PC-3 (cell line): ENCODE measurements around the gene CNTNAP5. TPM values are rescaled to one million over a fixed set of nuclear protein-coding genes. Genes with fewer than 3 reads are reported as not detected.

Experiments
- ATAC-seq: fragments of 200-7000 bp; cut with Tn5 transposase; 2 replicates; pipeline ENCODE4 v1.9.1; 2020; ENCODE audit warnings: mild to moderate bottlenecking, moderate library complexity
- BruUV-seq: library from RNA; stranded (reverse); fragments of 400-500 nt; replicated peaks from 2 replicates; lab custom pipeline; 2021; lab: Mats Ljungman, UMichigan
- CTCF ChIA-PET: fragments of 300-600 bp; sonication (Branson Sonifier 250); formaldehyde crosslinking; loops from one replicate; lab custom pipeline; 2022; ENCODE audit warnings: antibody characterized with exemption; lab: Charles Lee
- POLR2A ChIA-PET: fragments of 300-600 bp; sonication (Branson Sonifier 250); formaldehyde crosslinking; loops from one replicate; lab custom pipeline; 2022; ENCODE audit warnings: antibody characterized with exemption; ENCODE audit not compliant: unreplicated experiment; lab: Charles Lee
- DNase-seq: peaks from one replicate; pipeline ENCODE4 v3.0.0-alpha.2; 2015
- H2AFZ ChIP-seq: fragments of 300-600 bp; sonication (generic); 2 replicates; pipeline ENCODE4 v1.6.0; 2016; ENCODE audit warnings: antibody characterized with exemption, low read length
- H3F3A ChIP-seq: fragments of 300-600 bp; sonication (generic); one replicate; pipeline ENCODE4 v1.6.0; 2017; ENCODE audit warnings: antibody characterized with exemption, low read length, control low read depth, mild to moderate bottlenecking; ENCODE audit not compliant: unreplicated experiment
- H3K27ac ChIP-seq: fragments of 300-600 bp; sonication (generic); 2 replicates; pipeline ENCODE4 v1.5.1; 2016; ENCODE audit warnings: mild to moderate bottlenecking, low read length
- H3K27me3 ChIP-seq: fragments of 300-600 bp; sonication (generic); 2 replicates; pipeline ENCODE4 v1.6.1; 2016; ENCODE audit warnings: low read length, mixed read lengths
- H3K36me3 ChIP-seq: fragments of 300-600 bp; sonication (generic); 2 replicates; pipeline ENCODE4 v1.6.1; 2016; ENCODE audit warnings: low read depth, mixed run types, low read length, mixed read lengths
- H3K4me1 ChIP-seq: fragments of 300-600 bp; sonication (generic); 2 replicates; pipeline ENCODE4 v1.5.1; 2016; ENCODE audit warnings: low read length; ENCODE audit not compliant: insufficient read depth
- H3K4me2 ChIP-seq: fragments of 300-600 bp; sonication (generic); 2 replicates; pipeline ENCODE4 v1.6.0; 2016; ENCODE audit warnings: low read length
- H3K4me3 ChIP-seq: fragments of 300-600 bp; sonication (generic); 2 replicates; pipeline ENCODE4 v1.5.1; 2016; ENCODE audit warnings: mild to moderate bottlenecking, low read length, mixed read lengths
- H3K79me2 ChIP-seq: fragments of 300-600 bp; sonication (generic); 2 replicates; pipeline ENCODE4 v1.6.1; 2017; ENCODE audit warnings: low read length, mixed read lengths
- H3K9ac ChIP-seq: fragments of 300-600 bp; sonication (generic); 2 replicates; pipeline ENCODE4 v1.6.0; 2016; ENCODE audit warnings: mild to moderate bottlenecking, low read length
- H3K9me2 ChIP-seq: fragments of 300-600 bp; sonication (generic); replicated peaks from 2 replicates; pipeline ENCODE4 v1.6.1; 2016; ENCODE audit warnings: mixed run types, low read length, mixed read lengths
- H3K9me3 ChIP-seq: fragments of 300-600 bp; sonication (generic); 2 replicates; pipeline ENCODE4 v1.6.1; 2016; ENCODE audit warnings: low read length, mixed read lengths
- H4K20me1 ChIP-seq: fragments of 300-600 bp; sonication (generic); 2 replicates; pipeline ENCODE4 v1.6.1; 2016; ENCODE audit warnings: low read length, mixed read lengths
- EZH2 ChIP-seq: fragments of 300-600 bp; sonication (generic); IDR thresholded peaks from one replicate; pipeline ENCODE4 v1.6.1; 2017; ENCODE audit warnings: antibody characterized with exemption, mild to moderate bottlenecking, low read length; ENCODE audit not compliant: unreplicated experiment
- EZH2phosphoT487 ChIP-seq: fragments of 300-600 bp; sonication (generic); IDR thresholded peaks from 2 replicates; pipeline ENCODE4 v1.6.1; 2018; ENCODE audit warnings: mild to moderate bottlenecking, antibody characterized with exemption, low read length, borderline replicate concordance
- intact Hi-C: fragments of 100-400 bp; cut with micrococcal nuclease; formaldehyde crosslinking; loops from 2 replicates; pipeline ENCODE4 v1.9.0; 2023
- total RNA-seq: library from RNA; depleted of rRNA; stranded (reverse); fragments of >200 nt; gene quantifications from 2 replicates; pipeline ENCODE4 v1.2.3, GENCODE V29; 2014
- TF ChIP-seq, protein P1 (sequence below): fragments of 300-600 bp; sonication (generic); conservative IDR thresholded peaks from 2 replicates; pipeline ENCODE4 v1.5.1; 2017; ENCODE audit warnings: antibody characterized with exemption, low read depth, mild to moderate bottlenecking, low read length

Gene CNTNAP5
- total RNA-seq, 1 experiment from 2014 or later = not detected

- Histone ChIP-seq H3K4me3 (no peak overlapping the region), H3K9me3 (peaks cover 4% of the 10 kb centered on the region; the same call in 1 of the 2 replicates), H3F3A (no peaks in the 10 kb centered on the region), H4K20me1 (no peaks in the 10 kb centered on the region), H3K4me2 (no peak overlapping the region), H3K27me3 (no peaks in the 10 kb centered on the region), H3K9ac (no peak overlapping the region), H3K4me1 (no peaks in the 10 kb centered on the region), H3K27ac (no peak overlapping the region), H2AFZ (no peak overlapping the region), H3K9me2 (no peaks in the 10 kb centered on the region), H3K79me2 (no peaks in the 10 kb centered on the region), H3K36me3 (no peaks in the 10 kb centered on the region)
- intact Hi-C loops = no loop called here
- ChIA-PET POLR2A (no interaction called here), CTCF (no interaction called here)
- ATAC-seq (no peak), DNase-seq (no peak)
- no TSS peak for BruUV-seq
- TF ChIP-seq EZH2 = no peak
- TF ChIP-seq, protein P1, sequence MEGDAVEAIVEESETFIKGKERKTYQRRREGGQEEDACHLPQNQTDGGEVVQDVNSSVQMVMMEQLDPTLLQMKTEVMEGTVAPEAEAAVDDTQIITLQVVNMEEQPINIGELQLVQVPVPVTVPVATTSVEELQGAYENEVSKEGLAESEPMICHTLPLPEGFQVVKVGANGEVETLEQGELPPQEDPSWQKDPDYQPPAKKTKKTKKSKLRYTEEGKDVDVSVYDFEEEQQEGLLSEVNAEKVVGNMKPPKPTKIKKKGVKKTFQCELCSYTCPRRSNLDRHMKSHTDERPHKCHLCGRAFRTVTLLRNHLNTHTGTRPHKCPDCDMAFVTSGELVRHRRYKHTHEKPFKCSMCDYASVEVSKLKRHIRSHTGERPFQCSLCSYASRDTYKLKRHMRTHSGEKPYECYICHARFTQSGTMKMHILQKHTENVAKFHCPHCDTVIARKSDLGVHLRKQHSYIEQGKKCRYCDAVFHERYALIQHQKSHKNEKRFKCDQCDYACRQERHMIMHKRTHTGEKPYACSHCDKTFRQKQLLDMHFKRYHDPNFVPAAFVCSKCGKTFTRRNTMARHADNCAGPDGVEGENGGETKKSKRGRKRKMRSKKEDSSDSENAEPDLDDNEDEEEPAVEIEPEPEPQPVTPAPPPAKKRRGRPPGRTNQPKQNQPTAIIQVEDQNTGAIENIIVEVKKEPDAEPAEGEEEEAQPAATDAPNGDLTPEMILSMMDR = no peak
- no peak for TF ChIP-seq EZH2phosphoT487
Measured at GRCh38 chr2:124883595-124883994, 858.5 kb downstream of the CNTNAP5 start.

DNA sequence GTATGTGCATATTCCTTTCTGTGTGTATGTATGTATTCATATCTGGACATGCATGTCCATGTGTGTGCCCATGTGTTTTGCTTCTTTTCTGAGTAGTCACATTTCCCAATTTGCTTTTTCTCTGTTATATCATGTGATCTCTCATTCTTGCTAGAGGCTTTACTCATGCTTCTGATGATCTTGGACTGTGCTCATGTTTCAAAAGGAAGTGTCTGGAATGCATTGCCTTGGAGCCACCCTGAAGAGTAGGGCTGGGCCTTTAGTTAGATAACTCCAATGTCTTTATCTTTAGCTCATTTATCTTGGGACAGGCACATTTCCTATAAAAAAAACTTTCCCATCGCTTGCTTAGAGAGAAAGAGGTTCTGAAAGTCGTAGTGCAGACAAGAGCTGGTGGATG is 859.2 kb downstream of the CNTNAP5 start:
- POLR2A ChIA-PET = no interaction called here
- Histone ChIP-seq H3K27ac (no peak overlapping the region), H3K9me2 (no peaks in the 10 kb centered on the region), H3K4me1 (no peaks in the 10 kb centered on the region), H3K9me3 (peaks cover 4% of the 10 kb centered on the region; the same call in 1 of the 2 replicates), H4K20me1 (no peaks in the 10 kb centered on the region), H3K36me3 (no peaks in the 10 kb centered on the region), H3K9ac (no peak overlapping the region), H2AFZ (no peak overlapping the region), H3K79me2 (no peaks in the 10 kb centered on the region), H3K27me3 (no peaks in the 10 kb centered on the region), H3F3A (no peaks in the 10 kb centered on the region), H3K4me2 (no peak overlapping the region), H3K4me3 (no peak overlapping the region)
- CTCF ChIA-PET = no interaction called here
- no peak for TF ChIP-seq EZH2
- TF ChIP-seq, protein P1 = no peak
- intact Hi-C loops = no loop called here
- DNase-seq = no peak
- no TSS peak for BruUV-seq
- ATAC-seq = no peak

DNA sequence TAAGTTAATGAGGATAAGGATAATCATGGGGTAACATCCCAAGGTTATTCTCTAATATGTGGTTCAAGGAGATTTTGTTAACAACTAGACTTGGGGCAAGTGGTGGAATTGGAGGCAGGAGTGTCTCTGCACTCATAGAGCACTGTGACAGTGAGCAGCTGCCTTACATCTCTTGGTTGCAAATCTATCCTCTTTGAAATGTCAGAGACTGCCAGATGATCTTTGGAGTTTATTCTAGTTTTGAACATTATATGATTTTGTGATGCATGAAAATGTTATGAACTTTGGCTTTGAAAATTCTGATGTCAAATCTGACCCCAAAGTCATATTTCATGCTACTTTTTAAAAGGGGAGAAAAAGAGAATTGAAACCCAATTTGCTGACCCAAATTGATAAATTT is 861.1 kb downstream of the CNTNAP5 start:
- POLR2A ChIA-PET = no interaction called here
- Histone ChIP-seq H3K27ac (no peak overlapping the region), H3K9me3 (peaks cover 4% of the 10 kb centered on the region; the same call in 1 of the 2 replicates), H3K27me3 (no peaks in the 10 kb centered on the region), H3K79me2 (no peaks in the 10 kb centered on the region), H3K36me3 (no peaks in the 10 kb centered on the region), H3F3A (no peaks in the 10 kb centered on the region), H3K4me3 (no peak overlapping the region), H3K4me1 (no peaks in the 10 kb centered on the region), H3K9me2 (no peaks in the 10 kb centered on the region), H4K20me1 (no peaks in the 10 kb centered on the region), H3K4me2 (no peak overlapping the region), H2AFZ (no peak overlapping the region), H3K9ac (no peak overlapping the region)
- DNase-seq = no peak
- CTCF ChIA-PET = no interaction called here
- no peak for ATAC-seq
- no TSS peak for BruUV-seq
- intact Hi-C loops = no loop called here
- TF ChIP-seq, protein P1 = no peak
- no peak for TF ChIP-seq EZH2phosphoT487
- no peak for TF ChIP-seq EZH2
